Hematopoietic multipotent progenitor cell (in vitro differentiated cells): ENCODE data around the gene GBP7. TPM values are rescaled to one million over a fixed set of nuclear protein-coding genes. Genes with fewer than 3 reads are reported as not detected.

Source experiments
- DNase-seq, 3 donors: peaks; one replicate each; pipeline ENCODE4 v3.0.0-alpha.2; 2011 to 2015; ENCODE audit warnings: low read depth in 2 of 3, low spot score in 2 of 3
- total RNA-seq: library from RNA; depleted of rRNA; stranded (reverse); fragments of >200 nt; gene quantifications from one replicate; pipeline ENCODE4 v1.2.3, GENCODE V29; 2012

Gene GBP7
- total RNA-seq, 1 donor = not detected

DNA sequence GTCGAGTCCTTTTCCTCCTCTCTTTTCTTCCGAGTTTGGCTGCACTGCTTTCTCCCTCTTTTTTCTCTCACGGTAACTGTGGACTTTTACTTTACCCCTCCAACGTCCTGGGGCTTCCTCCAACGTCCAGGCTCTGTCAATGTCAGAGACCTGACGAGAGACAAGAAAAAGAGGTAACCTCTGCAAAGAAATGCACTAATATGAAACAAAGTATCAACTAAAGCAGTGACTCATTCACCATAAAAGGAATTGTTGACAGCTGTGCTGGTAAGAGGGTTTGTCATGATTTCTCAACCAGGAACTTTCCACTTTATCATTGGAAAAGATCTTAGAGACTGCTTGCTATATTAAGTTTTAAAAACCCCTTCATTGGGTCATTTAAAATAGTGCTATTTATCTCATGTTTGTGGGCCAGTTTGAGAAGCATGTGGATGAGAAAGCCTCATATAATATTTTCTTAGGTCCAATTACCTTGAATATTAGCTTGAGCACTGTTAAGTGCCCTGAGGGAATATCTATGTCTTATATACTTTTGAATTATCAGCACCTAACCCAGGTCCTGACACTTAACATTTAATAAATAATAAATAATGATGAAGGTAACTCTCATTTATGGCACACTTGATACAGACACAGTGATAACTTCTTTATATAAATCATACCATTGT, 49.8 kb downstream of the GBP7 start, which contains the start of gene GBP2:
TSS of gene GBP2 (minus strand) at position 202 of the 668 bp plus-strand sequence. CDS start 4,148 bp downstream, outside the sequence.
- peak; percentile 4 to 69 (median 59) for DNase-seq

GRCh38 chr1:89125240-89125912, 50.4 kb downstream of the GBP7 start:
- DNase-seq = no peak

DNA sequence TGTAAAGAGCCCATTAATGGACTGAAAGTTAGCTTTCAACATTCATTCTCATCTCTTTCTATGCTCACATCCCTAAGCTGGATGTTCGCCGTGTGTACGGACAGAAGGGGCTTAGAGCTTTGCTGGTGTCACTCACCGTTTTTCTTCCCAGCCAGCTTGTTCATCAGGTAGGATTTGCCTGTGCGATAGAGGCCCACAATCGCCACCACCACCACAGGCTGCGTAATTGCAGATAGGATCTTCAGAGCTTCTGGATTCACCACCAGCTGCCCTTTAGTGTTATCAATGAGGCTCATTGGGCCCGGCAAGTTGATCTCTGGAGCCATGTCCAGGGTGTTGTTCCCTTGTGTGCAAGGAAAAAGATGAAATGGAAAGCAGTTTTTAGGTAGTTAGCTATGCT, 54.2 kb downstream of the GBP7 start:
- DNase-seq = no peak

DNA sequence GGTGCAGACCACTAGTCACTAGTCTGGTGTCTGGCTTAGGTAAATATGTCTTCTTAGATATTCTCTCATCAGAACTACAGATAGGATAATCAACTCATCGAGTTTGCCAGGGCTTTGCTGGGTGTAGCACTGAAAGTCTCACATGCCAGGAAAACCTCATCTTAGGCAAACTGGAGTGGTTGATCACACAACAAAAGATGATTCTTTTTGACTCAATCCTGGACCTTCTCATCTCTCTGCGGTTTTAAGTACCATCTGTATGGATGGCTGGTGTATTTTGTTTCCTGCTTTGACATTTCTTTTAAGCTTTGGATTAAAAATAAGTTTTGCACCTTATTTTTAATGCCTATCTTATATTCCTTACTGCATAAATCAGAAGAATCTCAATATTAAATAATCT, 61.1 kb downstream of the GBP7 start:
- DNase-seq = no peak

- no peak for DNase-seq
Measured at GRCh38 chr1:89112871-89113613, 62.8 kb downstream of the GBP7 start.

DNA sequence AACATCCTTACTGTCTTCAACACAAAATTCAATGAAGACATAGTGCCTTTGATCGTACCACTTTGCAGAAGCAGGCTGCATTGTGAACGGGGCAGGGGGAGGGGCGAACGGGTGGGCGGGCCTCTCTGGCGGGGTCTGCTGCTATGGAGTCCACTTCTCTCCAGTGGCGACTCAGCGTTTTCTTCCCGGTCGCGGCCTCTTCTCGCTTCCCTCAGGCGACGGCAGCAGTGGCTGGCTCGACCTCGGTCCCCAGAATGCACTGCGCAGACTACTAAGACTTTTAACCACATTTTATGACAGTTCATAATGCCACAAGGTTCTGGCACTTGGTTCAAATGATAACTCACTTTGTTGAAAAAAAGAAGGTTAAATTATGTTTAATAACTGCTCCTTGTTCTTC, 71.1 kb downstream of the GBP7 start:
- DNase-seq = no peak

DNA sequence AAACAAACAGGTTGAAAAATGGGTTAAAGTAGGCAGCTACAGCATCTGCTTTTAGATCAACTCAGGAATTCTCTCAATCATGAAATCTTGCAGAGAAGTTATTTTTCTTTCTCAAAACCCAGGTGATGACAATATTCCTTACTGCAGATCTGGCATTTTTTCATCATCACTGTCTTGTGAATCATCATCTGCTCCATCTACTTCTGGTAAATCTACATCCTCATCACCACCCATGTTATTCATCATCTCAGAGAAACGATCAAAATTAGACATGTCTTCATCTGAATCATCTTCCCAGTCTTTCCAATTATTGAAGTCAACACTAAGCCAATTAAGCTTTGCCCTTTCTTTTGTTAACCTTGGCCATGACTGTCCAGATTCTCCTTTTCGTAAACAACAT, 71.7 kb downstream of the GBP7 start:
- no peak for DNase-seq

GRCh38 chr1:89102021-89102420, 73.8 kb downstream of the GBP7 start:
- no peak for DNase-seq

GRCh38 chr1:89100412-89100811, 75.4 kb downstream of the GBP7 start:
- no peak for DNase-seq

DNA sequence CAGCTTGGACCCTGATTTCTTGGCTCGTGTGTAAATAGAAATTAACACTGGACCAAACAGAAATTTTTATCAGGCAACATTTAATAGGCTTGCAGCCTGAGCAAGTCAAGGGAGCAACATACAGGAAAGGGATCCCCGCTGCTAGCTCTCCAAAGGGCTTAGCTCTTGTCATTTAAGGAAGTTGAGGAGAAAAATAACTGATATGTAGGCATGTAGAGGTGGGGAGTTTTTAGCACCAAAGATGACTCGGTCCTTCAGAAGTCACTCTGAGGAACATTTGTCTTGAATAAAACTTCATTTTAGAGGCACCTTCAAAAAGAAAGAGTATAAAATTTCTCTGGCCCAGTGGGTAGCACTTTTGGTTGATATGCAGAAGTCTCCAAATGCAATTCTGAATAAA, 76.9 kb downstream of the GBP7 start:
- DNase-seq = no peak

GRCh38 chr1:89095737-89096136, 80.1 kb downstream of the GBP7 start:
- DNase-seq = no peak

GRCh38 chr1:89089962-89090361, 85.8 kb downstream of the GBP7 start:
- no peak for DNase-seq

- no peak for DNase-seq
Measured at GRCh38 chr1:89088572-89088971, 87.2 kb downstream of the GBP7 start.

DNA sequence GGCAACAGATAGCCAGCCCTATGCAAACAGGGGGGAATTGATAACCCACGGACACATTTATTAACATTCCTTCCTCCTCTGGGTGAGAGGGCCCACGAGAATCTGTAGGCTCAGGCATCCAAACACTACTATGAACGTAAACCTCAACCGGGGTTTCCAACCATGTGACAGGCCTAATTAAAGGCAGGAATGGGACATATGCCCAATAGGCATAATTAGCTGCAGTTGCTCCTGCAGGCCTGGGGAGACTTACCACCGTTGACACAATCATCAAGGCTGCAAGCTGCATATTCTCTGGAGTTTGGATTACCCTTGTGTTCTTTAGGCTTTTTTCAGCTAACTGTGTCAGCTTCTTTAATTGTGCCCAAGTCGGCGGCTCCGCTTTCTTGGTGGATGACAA, 88.6 kb downstream of the GBP7 start:
- no peak for DNase-seq

- DNase-seq = peak; percentile 37 to 65 (median 41)
Measured at GRCh38 chr1:89085781-89086180, 90.0 kb downstream of the GBP7 start.

Other genes starting within 250 kb of the GBP7 start
- gene KYAT3, start 183.4 kb downstream of the GBP7 start, total RNA-seq = 11.3 TPM
- gene RBMXL1, start 183.4 kb downstream of the GBP7 start, total RNA-seq = 8.6 TPM
- gene GBP3, start 153.1 kb downstream of the GBP7 start, total RNA-seq = 21.8 TPM
- 15.9 TPM for gene GBP1, start 110.8 kb downstream of the GBP7 start, total RNA-seq
- 88.9 TPM for gene GBP2, start 49.9 kb downstream of the GBP7 start, total RNA-seq
- 46.3 TPM for gene GBP4, start 22.9 kb upstream of the GBP7 start, total RNA-seq
- gene GBP5, start 96.9 kb upstream of the GBP7 start, total RNA-seq = 26.4 TPM
- gene GBP6, start 188.1 kb upstream of the GBP7 start, total RNA-seq = under 0.01 TPM